Activated CD8-positive, alpha-beta memory T cell treated with anti-CD3 and anti-CD28 coated beads, Interleukin-2, amount 50 U/mL, for 1 hour (primary cell): ENCODE results near the gene TCERG1L.
"Not testable (repeated sequence)": the region's sequence is repeated elsewhere in the genome, so short reads cannot be mapped to it uniquely, and the experiment has no call there.

Experiments
- DNase-seq: peaks from one replicate; pipeline ENCODE4 v3.0.0-alpha.2; 2020; ENCODE audit errors: extremely low read depth

Gene TCERG1L

GRCh38 chr10:131248376-131249165 lies 63.0 kb downstream of the TCERG1L start:
- no peak for DNase-seq

- DNase-seq: no peak
Observed at GRCh38 chr10:131247873-131248272, 63.6 kb downstream of the TCERG1L start.

GRCh38 chr10:131246775-131247174 lies 64.7 kb downstream of the TCERG1L start:
- no peak for DNase-seq

- no peak for DNase-seq
Observed at GRCh38 chr10:131246089-131246488, 65.4 kb downstream of the TCERG1L start.

DNA sequence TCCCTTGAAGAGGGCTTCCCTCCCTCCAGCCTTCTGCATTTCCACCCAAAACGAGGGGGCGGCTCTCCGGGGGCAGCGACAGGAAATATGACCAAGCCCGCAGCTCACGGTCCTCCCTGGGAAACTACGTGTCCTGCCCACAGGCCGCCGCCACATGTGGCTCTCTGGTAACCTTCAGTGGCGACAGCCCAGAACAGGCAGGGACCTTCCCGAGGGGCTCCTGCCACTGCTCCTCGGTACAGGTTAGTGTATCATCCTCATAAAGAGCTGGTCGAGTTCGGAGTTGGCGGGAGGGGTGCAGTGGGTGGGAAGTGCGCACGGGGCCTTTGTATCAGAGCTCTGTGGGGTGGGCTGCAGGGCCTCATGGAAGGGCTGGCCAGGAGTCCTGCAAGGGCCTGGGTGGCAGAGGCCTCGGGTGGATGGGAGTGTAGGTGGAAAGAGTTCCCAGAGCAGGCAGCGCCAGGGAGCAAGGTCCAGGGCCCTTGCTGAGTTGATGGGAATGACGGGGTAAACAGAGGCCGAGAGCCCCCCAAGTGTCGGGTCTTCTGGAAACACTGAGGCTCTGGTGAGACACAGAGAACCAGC lies 66.0 kb downstream of the TCERG1L start:
- no peak for DNase-seq

DNA sequence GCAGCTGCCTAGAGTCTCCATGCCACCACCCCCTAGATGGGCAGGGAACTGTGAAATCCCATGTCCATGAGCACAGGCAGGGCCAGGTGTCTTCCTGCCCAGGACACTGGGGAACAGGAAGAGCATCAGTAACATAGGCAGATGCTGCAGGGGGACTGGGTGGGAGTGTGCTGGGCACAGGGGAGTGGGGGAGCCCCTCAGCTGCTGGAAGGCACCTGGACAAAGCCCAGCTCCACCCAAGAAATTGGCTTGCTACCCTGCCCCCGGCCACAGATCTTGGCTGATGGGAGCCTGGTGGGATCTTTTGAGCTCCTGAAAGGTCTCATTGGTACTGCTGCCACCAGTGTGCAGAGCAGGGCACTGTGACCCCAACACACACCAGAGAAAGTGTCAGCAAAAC lies 66.7 kb downstream of the TCERG1L start:
- no peak for DNase-seq

DNA sequence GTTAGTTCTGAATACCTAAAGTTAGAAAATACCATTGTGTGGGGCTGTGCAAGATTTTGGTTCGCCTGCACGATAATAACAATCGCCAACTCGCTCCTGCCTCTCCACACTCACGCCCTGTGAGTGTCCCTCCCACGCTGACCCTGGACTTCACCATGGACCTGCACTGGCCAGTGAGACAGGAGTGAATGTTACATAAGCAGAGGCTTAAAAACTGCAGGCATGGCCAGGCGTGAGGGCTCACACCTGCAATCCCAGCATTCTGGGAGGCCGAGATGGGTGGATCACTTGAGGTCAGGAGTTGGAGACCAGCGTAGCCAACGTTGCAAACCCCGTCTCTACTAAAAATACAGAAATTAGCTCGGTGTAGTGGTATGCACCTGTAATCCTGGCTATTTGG lies 68.4 kb downstream of the TCERG1L start:
- no peak for DNase-seq

DNA sequence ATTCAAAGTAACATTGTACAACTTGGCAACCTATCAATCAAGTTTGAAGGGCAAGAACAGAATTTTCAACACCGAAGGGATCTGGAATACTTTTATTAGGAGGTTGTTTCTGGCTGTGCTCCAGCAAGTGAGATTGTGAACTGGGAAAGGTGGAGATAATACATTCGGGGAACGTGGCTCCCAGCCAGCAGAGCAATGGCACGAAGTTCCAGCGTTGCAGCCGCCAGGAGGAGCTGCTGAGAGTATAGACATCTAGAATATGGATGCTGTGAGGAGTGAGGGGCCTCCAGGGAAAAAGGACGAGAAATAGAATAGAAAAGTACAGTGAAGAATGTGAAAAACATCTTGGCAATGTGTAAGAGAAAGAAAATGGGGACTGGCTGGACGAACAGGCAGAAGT lies 69.5 kb downstream of the TCERG1L start:
- no peak for DNase-seq

DNA sequence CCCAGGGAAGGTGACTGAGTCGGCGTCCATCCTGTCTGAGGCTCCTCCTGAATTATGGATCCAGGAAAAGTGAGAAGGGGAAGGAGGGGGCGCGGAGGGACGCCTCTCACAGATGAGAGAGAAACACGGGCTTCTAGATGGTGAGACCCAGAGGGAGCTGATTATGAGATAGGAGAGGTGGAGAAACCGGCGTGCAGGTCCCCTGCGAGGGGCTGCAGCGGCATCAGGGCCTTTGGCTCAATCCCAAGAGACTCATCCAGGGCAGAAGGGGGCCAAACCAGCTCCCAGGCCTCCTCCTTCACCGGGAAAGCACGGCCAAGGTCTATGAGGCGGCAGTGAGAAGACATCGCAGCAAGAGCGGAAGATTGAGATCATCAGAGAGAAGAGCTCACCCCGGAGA lies 70.8 kb downstream of the TCERG1L start:
- no peak for DNase-seq

GRCh38 chr10:131239926-131240325 lies 71.6 kb downstream of the TCERG1L start:
- no peak for DNase-seq

GRCh38 chr10:131239450-131239849 lies 72.1 kb downstream of the TCERG1L start:
- DNase-seq: no peak

DNA sequence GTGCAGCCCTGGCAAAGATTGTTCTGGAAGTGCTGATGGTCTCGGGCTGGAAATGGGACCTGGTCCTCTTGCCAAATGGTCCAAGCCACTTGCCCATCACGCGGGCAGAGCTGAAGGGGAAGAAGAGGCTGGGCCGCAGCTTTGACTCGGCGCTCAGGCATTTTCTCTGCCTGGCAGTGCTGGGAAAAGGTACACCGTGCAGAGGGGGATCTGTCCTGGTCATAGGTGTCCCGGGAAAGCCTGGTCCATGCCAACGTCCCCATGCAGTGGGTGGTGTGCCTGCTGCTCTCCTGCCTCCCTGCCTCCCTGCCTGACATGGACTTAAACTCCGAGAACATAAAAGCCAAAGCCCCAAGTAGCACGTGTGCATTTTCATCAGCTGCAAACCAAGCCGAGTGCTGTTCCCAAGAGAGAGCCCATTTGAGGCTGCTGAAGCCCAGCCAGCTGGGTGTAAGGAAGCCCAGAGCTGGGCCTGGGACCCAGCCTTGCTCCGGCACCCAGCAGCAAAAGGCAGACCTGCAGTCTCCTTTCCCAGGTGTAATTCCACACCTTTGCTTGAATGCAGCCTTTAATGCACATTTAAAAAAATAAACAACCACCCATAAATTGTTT lies 72.7 kb downstream of the TCERG1L start:
- DNase-seq: no peak

- no peak for DNase-seq
Observed at GRCh38 chr10:131237991-131238651, 73.4 kb downstream of the TCERG1L start.

GRCh38 chr10:131234606-131235005 lies 76.9 kb downstream of the TCERG1L start:
- not testable (repeated sequence) for DNase-seq

- DNase-seq: no peak
Observed at GRCh38 chr10:131233611-131234258, 77.8 kb downstream of the TCERG1L start.

DNA sequence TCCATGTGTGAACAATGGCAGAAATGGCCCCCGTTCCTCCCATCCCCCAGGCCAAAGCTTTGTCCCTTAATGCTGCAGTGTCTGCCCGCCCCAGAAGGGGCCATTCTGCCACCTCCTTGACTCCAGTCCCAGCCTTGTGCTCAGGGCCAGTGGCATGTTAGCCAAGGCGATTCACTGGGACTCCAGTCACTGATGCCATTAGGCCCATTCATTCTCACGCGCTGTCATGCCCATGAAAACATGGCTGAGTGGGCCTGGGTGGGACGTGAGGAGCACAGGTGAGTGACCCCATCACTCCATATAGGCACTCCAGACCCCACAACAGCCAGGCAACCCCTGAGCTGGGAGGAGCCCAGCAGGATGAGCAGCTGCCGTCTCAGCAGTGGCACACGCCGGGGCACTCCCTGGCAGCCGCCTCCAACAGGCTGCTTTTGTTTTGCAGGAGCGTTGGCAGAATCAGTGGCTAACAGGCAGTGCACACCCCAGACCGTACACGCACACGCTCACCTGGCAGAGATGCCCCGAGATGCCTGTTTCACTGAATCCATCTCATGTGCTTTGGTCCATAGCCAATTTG lies 79.5 kb downstream of the TCERG1L start:
- no peak for DNase-seq

DNA sequence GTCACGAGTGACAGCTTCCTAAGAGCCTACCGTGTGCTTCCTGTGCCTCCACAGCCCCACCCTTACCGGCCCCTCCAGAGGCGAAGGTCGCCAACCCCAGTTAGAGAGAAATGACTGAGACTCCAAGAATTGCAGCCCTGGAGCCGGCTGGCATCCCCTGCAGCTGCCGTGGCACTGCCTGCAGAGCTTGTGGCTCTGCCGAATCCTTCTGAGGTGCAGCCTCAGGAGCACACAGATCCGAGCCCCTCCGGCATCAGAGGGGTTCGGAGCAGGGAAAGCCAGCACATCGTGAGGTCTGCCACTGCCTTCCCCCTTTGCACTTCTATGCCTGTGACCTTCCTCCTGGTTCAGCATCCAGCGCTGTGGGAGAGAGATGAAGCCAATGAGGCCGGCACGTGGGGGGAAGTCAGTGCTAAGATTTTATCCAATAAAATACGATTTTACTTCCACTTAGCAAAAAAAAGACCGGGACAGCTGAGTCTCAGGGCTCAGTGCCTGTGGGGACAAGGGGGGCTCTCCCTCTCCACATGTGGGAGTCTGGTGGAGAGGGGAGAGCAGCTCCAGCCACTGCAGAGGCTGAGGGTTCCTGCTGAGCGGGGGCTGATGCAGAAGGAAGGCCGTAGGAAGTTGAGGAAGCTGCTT lies 80.1 kb downstream of the TCERG1L start:
- DNase-seq: no peak

GRCh38 chr10:131230641-131231322 lies 80.7 kb downstream of the TCERG1L start:
- no peak for DNase-seq

DNA sequence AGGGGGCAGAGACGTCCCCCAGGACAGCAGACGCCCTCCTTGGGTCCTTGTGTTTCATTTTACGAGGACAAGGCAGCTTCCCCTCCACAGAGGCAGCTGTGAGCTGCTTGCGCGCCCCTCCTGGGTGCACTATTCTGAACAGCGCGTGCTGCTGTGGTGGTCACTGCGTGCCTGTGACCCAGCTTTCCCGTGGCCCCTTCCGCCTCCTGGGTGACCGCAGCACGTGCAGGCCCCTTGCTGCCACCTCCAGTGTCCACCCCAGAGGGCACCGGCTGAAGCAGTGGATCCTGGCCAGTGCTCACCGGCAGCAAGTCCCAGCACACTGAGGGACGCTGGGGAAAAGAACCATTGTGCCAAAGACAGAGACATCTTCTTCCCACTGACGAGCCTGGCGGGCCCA lies 81.4 kb downstream of the TCERG1L start:
- no peak for DNase-seq

- no peak for DNase-seq
Observed at GRCh38 chr10:131227163-131227740, 84.3 kb downstream of the TCERG1L start.
